ENCODE results near the gene COPZ1.

Gene COPZ1

DNA sequence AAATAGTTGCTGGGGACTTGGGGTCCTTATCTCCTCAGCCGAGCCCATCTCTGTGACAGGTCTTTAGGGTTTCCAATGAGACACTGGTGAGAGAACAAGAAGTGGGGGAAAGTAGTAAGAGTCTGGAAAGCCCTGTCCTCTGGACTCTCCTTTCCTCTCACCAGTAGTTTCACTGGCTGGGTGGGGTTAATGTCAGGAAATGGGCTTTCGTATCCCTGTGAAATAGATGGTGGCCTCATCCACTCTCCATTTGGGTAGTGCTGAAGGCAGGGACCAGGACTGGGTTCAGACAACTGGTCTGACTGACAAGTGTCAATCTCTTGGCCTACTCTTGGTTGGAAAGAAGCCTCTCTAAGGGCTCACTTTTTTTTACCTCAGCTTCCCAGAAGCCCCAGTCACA is 52.1 kb downstream of the COPZ1 start:
- no peak for DNase-seq (ENCODE audit: low read depth, low spot score)

DNA sequence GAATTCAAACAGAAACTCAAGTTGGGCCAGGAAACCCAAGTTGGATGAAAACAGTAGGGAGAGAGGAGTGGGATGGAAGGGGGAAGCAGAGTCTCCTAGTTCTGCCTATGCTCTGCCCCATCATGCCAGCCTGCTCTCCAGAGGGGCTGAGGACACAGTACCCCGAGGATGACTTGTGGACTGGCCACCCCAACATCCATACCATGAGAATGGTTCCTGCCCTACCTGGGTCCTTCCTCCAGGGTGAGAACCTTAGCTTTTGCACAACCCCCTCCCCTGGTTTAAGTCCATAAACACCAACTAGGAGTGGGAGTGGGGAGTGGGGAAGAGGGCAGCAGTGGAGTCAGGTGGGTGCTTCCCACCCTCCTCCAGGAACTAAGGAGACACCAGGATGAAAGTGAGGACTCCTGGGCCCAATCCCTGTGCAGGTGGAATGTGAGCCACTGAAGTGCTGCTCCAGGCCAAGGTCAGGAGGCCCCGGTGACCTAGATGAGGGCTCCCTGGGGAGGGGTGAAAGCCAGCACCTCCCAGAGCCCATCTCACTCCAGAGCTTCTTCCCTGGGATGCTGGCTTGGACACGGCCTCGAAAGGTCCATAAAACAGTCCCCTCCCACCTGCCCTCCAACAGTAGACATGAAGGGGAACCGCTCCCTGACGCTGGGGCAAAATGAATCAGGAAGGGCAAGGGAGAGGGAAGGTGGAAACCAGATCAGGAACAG is 53.0 kb downstream of the COPZ1 start:
- no peak for DNase-seq (ENCODE audit: low read depth, low spot score)

DNA sequence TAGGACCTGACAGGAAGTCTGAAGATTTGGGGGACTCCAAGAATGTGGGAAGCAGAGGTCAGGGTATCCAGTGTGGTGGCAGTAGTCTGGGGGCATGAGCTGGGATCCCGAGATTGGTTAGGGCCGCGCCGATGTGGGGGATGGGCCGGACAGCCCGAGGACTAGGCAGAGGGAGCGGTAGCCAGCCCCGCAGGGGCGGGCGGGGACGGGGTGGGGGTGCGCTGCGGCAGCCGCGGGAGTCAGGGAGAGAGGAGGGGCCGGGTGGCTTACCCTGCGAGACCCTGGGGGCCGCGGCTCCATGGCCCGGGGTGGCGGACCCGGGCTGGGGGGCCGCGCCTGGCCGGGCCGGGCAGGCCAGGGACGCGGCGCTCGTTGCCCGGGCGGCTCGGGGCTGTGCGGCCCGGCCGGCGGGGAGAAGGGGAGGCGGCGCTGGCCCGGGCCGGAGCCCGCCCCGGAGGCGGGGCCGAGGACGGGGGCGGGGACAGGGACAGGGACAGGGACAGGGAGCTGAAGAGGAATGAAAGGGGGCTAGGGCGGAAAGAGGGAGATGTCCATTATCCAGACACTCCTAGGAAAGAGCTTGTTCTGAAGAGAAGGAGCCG is 54.0 kb downstream of the COPZ1 start:
- DNase-seq (ENCODE audit: low read depth, low spot score) = no peak

DNA sequence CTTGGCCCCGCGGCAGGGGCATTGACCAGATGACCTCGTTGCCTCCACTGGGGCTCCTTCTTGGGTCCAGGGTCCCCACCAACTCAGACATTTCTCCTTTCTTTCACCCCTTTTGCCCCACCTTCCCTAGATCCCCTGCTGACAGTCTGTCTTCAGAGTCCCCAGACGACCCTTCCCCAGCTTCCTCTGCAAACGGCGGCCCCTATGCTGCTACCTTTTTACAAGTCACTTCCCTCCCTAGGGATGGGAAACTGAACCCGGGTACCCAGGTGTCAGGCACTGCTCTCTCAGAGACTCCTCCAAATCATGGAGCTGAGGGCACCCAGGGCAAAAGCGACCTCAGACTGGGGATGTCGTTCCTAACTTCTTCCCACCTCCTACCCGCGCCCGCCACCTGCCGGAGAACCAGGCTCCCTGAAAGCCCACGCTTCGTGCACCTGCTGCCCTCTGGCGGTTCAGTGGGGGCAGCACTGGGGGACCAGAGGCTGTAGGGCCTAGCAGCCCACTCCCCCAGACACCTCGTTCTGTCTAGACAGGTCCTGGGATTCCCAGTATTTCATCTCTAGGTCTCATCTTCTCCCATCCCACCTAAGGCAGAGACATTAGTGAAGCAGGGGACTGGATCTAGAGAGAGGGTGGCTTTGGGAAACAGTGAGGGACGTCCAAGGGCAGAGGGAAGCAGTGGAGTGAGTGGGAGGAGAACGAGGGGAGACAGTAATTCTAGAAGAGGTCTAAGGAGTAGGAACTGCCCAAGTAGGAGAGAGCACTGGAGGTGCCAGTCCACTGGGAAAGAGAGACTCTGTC is 54.7 kb downstream of the COPZ1 start:
- DNase-seq (ENCODE audit: low read depth, low spot score) = peak; percentile 52

DNA sequence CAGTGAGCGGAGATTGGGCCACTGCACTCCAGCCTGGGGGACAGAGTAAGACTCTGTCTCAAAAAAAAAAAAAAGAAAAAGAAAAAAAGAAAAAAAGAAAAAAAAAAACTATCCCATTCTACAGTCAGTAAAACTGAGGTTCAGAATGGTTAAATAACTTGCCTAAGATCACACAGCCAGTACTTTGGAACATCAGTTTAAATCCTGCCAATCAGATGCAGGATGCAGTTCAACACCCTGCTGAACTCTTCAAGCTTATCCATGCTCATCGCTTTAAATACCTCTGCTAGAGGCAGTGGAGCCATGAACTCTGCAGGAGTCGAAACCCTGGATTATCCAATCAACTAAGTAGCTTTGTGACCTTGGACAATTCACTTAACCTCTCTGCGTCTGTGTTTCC is 56.2 kb downstream of the COPZ1 start:
- no peak for DNase-seq (ENCODE audit: low read depth, low spot score)

DNA sequence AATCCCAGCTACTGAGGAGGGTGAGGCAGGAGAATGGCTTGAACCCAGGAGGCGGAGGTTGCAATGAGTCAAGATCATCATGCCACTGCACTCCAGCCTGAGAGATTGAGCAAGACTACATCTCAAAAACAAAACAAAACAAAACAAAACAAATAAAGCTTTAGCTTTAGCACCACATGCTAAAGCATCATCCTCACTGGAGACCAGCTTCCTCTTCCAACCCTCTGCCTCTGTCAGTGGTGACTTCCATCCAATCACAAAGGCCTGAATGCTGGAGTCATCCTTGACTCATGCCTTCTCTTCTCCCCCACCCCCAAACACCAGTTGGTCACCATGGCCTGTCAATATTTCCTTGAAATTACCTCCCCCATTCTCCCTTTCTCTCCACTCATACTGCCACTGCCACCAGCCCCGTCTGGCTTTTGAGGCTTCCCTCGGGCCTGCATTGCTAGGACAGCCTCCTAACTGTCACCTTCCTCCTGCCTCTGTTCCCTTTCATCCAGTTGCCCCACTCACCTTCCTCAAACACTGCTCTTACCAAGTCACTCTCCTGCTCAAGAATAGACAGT is 58.2 kb downstream of the COPZ1 start:
- peak; percentile 81 for DNase-seq (ENCODE audit: low read depth, low spot score)

DNA sequence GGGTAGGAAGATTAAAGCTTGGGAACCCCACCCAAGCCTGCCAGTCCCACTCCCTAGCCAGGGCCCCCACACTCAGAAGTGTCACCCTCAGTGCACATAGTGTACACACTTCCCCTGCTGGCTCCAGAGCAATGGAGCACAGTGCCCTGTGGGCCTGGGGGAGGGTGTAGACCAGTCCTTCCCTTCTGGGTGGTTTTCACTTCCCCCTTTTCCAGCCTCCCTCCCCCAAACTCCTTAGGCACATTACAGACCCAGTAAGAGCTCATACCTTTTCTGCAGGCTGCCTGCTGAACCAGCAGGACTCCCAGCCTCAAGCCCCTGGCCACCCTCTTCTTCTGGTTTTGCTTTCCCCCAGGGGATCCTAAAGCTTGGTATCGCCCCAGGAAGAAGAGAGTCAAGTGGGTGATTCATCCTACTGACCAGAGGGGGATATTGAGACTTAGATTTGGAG is 59.7 kb downstream of the COPZ1 start, which contains the start of gene ZNF385A:
ZNF385A (minus strand) TSS at position 143 of the 451 bp plus-strand sequence. CDS start 219 bp downstream, outside the sequence.
- no peak for DNase-seq (ENCODE audit: low read depth, low spot score)

DNA sequence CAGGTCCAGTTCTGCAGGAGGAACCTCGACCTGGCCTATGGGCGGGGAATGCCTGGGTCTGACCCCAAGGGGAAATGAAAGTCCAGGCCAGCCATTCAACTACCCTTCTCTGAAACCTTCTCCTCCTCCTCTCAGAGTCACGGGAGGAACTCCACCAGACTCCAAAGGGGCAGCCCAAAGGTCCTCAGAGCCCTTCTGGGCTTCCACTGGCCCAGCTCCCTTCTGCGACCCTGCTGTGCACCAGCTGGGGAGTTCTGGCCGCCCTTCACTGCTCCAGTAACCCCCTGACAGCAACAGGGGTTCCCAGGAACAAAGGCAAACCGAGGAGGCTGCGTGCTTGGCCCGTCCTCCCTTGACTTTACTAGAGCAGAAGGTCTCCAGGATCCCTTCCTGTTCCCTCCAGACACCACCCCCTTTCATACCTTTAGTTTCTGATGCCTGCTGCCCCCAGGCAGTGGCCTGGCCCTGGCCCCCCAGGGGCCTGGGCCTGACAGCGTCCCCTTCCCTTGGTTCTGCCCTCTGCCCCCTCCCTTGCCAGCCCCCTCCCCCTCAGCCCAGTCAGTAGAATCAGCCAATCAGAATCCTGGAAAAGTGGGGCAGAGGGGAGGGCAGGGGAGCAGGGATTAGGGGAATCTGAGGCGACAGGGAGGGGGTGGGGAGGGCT is 60.5 kb downstream of the COPZ1 start:
- DNase-seq (ENCODE audit: low read depth, low spot score) = no peak

DNA sequence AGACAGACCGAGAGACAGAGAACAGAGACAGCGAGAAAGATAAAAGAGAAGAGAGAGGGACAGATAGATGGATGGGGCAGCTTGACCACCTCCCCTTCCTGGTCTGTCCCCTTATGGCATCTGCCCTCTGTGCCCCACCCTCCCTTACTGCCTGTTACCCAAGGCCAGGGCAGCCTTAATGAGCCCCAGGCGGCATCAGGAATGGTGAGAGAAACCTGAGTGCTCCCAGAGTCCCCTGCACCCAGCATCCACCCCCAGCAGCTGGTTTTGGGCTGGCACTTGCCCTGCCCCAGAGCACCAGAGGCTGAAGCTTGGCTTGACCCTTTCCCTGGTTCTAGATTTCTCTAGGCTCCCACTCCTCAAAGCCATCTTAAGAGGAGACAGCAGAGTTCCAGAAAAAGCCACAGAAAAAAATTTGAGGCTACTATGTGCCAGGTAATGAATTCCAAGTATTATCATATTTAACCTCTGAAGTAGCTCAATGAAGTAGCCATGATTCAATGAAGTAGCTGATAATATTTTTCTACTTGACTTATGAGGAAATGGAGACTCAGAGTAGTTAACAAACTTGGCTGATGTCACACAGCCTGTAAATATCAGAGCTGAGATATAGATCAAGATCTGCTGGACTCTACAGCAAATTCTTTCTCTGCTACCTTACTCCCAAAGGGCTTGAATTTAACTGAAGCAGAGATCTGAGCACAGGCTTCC is 61.6 kb downstream of the COPZ1 start:
- DNase-seq (ENCODE audit: low read depth, low spot score) = no peak

DNA sequence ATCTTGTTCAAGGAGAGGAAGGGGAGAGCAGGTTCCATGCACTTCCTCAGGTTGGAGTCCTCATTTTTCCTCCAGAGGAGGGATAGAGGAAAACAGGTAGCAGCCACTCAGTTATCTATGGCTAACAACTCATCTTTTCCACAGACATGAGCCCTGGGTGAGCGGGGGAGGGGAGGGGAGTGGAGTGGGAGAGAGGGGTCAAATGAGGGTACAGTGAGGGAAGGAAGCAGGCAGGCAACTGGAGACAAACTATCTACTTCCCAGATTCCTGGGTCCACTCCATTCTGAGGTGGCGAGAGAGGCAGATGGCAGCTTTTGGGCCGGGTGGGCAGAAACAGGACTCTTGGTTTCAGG is 62.2 kb downstream of the COPZ1 start:
- DNase-seq (ENCODE audit: low read depth, low spot score) = no peak

DNA sequence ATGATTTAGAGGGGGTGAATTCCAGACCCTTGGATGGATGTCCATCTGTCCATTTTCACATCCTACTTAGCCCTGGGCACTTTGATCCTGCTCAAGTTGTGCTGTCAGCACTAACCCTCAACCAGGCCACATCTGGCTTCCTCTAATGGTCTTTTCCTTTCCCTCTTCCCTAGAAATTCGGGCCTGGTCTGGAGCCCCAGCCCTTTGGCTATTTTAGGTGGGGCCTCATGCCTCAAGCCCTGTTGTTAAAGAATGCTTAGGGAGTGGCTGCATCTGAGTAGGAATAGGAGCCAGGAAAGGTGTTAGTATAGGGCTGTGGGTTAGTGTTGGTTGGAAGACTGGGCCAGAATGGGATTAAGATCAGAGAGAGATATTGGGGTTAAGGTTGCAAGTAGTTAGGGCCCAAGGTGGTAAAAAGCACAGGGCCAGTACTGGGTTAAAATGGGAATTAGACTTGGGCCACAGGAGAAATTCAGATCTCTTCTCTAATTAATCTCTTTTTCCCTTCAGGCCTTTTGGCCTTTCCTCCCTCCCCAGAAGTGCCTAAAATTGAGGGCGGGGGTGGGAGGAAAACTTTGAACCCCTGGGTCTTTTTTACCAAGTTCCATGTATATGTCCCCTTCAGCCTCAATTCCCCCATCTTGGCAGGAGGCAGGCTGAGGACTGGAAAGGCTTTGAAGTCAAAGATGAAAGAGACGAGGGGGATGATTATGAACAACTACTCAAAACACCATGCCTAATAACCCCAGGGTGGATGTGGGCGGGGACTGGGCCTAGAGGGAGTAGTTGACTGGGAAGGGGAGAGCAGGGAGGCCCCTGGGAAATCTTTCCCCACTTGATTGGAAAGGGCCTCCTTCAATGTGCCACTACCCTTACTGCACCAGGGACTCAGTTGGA is 63.6 kb downstream of the COPZ1 start:
- DNase-seq (ENCODE audit: low read depth, low spot score) = no peak

DNA sequence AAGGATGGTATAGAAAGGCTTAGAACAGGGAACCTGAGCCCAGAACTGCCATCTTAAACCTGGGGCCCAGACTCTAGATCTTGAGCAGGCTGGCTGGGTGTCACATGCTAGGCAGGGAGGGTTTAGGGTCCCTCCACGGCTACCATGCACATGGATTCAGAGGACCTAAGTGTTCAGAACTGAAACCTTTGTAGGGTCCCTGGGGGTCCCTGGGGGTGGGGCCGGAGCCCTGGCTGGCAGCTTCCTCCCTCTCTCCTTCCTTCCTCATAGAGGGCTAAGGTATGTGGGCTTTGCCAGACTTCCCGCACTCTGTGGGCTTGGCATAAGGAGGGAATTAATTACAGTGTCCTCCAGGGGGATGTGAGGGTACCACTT is 64.2 kb downstream of the COPZ1 start:
- no peak for DNase-seq (ENCODE audit: low read depth, low spot score)

DNA sequence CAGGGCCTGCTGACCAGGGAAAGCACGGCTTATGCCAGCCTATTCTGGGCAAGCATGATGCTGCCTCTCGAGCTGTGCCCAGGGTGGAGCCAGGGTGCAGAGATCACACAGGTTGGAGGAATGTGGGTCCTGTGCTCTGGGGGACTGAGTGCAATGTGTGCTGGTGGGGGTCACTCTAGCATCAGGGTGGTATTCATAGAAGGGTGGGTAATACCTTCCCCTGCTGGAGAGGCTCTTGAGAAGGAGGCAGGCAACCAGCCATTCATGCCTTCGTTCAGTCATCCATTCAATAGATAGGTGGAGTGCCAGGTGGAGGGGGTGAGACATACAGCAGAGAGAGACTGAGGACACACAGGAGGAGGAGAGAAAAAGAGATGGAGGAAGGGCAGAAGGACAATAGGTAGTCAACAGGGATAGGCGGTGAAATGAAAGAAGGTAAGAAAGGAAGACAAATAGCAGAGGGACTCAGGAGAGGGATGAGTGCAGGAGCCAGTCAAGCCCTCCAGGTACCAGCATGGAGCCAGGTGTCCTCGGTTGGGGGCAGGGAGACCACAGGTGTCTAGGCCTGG is 64.8 kb downstream of the COPZ1 start:
- DNase-seq (ENCODE audit: low read depth, low spot score) = no peak

DNA sequence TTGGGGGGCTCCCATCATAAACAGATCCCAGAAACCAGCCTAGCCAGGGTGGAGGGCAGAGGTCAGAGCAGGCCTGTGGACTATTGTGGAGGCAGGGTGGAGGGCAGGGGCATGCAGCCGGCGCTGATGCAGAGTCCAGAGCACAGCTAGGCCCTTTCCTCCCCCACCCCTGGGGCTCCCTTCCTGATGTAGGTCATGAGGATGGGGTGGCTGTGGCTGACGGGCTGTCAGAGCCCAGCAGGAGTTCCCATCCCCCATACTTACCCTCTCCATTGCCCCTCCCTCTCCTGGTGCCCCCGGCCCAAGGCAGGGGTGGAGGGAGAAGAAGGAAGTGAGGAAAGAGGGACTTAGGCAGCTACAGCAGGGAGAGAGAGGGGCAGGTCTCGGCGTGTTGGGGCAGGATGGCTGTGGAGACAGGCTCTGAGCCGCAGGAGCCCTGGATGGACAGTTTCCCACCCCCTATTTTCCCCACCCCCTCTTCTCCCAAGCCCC is 65.3 kb downstream of the COPZ1 start:
- no peak for DNase-seq (ENCODE audit: low read depth, low spot score)

DNA sequence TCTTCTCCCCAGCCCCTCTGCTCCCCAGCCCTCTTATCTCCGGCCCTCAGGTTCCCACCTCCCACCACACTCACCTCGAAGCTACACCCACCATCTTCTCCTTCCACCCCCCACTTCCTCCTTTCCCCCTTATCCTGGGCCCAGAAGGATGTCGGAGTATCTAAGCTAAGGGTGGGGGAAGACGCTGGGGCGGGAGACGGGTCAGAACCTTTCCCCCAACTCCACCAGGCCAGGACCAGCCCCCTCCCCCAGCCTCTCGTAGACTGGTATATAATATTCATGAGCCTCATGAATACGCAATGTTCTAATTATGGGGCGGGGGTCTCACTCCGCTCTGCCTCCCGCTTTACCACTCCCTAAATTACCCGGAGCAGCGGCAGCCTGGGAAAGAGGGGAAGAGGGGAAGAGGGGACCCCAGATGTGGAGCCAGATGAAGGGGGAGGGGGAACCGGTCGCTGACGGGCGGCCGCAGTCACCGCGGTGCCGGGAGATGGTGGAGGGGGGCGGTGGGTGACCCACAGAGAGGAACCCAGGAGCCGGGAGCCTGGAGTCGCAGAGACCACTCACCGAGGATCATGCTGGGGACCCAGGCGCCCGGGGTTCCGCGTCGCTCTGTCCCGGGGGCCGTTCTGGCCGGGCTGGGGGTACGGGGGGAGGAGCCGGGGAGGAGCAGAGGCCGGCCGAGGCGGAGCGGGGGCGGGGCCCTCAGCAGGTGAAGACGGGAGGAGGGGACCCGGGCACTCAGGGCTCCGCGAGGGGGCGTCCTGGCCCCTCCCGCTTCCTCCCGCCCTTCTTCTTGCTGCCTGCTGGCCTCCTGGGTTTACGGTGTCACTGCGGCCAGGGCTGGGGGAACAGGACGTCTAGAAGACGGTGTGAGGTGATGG is 66.0 kb downstream of the COPZ1 start:
- DNase-seq (ENCODE audit: low read depth, low spot score) = no peak

DNA sequence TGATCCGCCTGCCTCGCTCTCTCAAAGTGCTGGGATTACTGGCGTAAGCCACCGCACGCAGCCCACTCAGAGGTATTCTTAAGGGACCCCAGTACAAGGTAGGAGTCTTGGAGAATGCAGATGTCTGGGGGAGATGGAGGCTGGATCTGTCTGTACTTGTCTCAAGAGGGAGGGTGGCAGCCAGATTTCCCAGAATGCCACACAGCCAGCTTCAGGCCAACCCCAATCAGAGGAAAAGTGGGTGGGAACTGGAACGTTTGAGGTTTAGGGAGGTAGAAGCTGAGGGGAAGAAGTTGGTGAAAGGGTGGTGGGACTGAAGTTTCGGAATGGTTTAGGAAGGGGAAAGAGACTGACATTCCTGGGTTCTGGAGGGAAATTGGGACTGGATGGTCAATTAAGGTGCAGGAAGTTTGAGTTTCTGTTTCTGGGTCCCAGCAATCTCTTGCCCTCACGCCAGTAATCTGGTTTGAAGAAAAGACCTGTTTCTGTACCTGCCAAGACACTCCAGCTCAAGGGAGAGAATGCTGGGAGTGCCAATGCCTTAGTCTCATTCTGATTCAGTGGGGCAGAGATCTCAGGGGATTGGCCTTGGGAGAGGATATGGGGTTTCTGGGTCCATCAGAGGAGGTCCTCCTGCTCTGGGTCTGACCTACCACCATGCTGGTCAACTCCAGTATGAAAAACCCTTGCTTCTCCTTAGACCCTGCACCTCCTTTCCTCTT is 67.7 kb downstream of the COPZ1 start:
- no peak for DNase-seq (ENCODE audit: low read depth, low spot score)

DNA sequence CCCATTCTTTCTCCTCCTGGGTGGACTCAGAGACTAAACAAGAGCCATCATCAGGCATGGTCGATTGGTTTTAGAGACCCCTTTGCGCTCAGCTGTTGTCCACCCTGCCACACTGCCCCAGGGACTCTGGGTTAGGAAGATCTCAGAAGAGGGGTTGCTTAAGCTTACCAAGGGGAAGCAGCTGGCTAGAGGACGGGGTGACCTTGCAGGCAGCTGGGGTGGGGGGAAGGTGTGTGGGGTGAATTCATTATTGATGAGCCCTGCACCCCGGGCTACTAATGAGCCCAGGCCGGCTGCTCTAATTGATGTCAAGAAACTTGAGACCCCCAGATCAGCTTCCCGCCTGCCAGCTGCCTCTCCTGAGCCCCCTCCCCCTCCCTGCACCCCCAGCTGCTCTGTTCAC is 68.3 kb downstream of the COPZ1 start:
- no peak for DNase-seq (ENCODE audit: low read depth, low spot score)

DNA sequence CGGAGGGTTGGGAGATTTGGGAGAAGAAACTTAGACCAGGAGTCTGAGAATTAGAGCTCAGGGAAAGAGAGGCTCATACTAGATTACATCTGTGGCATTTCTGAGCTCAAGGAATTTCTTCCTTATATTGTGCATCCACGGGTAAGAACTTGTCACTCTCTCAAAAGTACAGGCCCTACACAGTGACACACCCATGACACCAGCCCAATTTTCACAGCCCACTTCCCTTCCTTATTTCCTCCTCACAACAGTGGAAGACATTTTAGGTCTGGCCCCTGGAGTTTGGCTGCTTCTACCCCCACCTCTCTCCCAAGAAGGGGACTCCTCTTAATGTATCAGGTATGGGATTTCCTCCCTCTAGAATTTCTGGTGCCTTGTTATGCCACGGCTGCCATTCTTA is 68.8 kb downstream of the COPZ1 start:
- no peak for DNase-seq (ENCODE audit: low read depth, low spot score)

Measured in brain pericyte (primary cell).